DOHH2 (cell line): ENCODE data around the gene USP48.
"Not testable (repeated sequence)": the region's sequence is repeated elsewhere in the genome, so short reads cannot be mapped to it uniquely, and the experiment has no call there.

ENCODE experiments used
- H3F3A ChIP-seq: fragments of 200-600 bp; sonication (generic), shearing (Covaris generic); 2 replicates; pipeline ENCODE4 v1.6.0; 2016; ENCODE audit warnings: antibody characterized with exemption, mild to moderate bottlenecking; ENCODE audit not compliant: control insufficient read depth, insufficient read depth
- H3K27ac ChIP-seq: fragments of 200-600 bp; sonication (generic); 2 replicates; pipeline ENCODE4 v1.5.1; 2014; ENCODE audit warnings: low read depth, mild to moderate bottlenecking, low read length, moderate library complexity
- H3K27me3 ChIP-seq: fragments of 200-600 bp; sonication (generic); 2 replicates; pipeline ENCODE4 v1.6.1; 2014; ENCODE audit warnings: mild to moderate bottlenecking, low read length, mixed read lengths; ENCODE audit not compliant: control insufficient read depth
- H3K36me3 ChIP-seq: fragments of 200-600 bp; sonication (generic); 2 replicates; pipeline ENCODE4 v1.6.1; 2014; ENCODE audit warnings: mild to moderate bottlenecking, low read length, moderate library complexity, mixed read lengths; ENCODE audit not compliant: control insufficient read depth
- H3K4me1 ChIP-seq: fragments of 200-600 bp; sonication (generic); 2 replicates; pipeline ENCODE4 v1.6.1; 2014; ENCODE audit warnings: mild to moderate bottlenecking, low read length, mixed read lengths; ENCODE audit not compliant: control insufficient read depth
- H3K4me2 ChIP-seq: fragments of 200-600 bp; sonication (generic); 2 replicates; pipeline ENCODE4 v1.6.0; 2014; ENCODE audit warnings: mild to moderate bottlenecking, low read length, moderate library complexity
- H3K4me3 ChIP-seq: fragments of 200-600 bp; sonication (generic); 2 replicates; pipeline ENCODE4 v1.5.1; 2014; ENCODE audit warnings: mild to moderate bottlenecking, low read length, mixed read lengths
- H3K79me2 ChIP-seq: fragments of 200-600 bp; sonication (generic); 2 replicates; pipeline ENCODE4 v1.6.1; 2014; ENCODE audit warnings: mild to moderate bottlenecking, low read length, mixed read lengths; ENCODE audit not compliant: control insufficient read depth
- H3K9me2 ChIP-seq: fragments of 200-600 bp; sonication (generic); replicated peaks from 2 replicates; pipeline ENCODE4 v1.6.1; 2014; ENCODE audit warnings: mild to moderate bottlenecking, low read length, mixed read lengths; ENCODE audit not compliant: control insufficient read depth
- H3K9me3 ChIP-seq: fragments of 200-600 bp; sonication (generic); 2 replicates; pipeline ENCODE4 v1.6.1; 2014; ENCODE audit warnings: antibody characterized with exemption, low read length, mixed read lengths; ENCODE audit not compliant: control insufficient read depth, insufficient read depth
- H4K20me1 ChIP-seq: fragments of 200-600 bp; sonication (generic); 2 replicates; pipeline ENCODE4 v1.6.0; 2014; ENCODE audit warnings: low read depth, mild to moderate bottlenecking, antibody characterized with exemption, low read length, moderate library complexity; ENCODE audit not compliant: control insufficient read depth, insufficient read depth
- CTCF ChIP-seq: fragments of 200-600 bp; sonication (generic); IDR thresholded peaks from one replicate; pipeline ENCODE4 v1.5.1; 2014; ENCODE audit warnings: antibody characterized with exemption, mild to moderate bottlenecking, low read depth, low read length; ENCODE audit not compliant: poor library complexity, severe bottlenecking
- EZH2phosphoT487 ChIP-seq: fragments of 200-600 bp; sonication (generic); IDR thresholded peaks from 2 replicates; pipeline ENCODE4 v1.6.1; 2017; ENCODE audit warnings: borderline replicate concordance, mild to moderate bottlenecking, antibody characterized with exemption, low read length, moderate library complexity, mixed read lengths

The USP48 gene

GRCh38 chr1:21795075-21795474, 12.1 kb upstream of the USP48 start:
- no peaks in the 10 kb centered on the region for H3F3A ChIP-seq
- no peak for TF ChIP-seq CTCF
- TF ChIP-seq EZH2phosphoT487 = no peak

GRCh38 chr1:21794656-21795055, 11.7 kb upstream of the USP48 start:
- no peaks in the 10 kb centered on the region for H3K27me3 ChIP-seq
- no peaks in the 10 kb centered on the region for H3K36me3 ChIP-seq
- H3K4me2 ChIP-seq = no peak overlapping the region
- H4K20me1 ChIP-seq = no peaks in the 10 kb centered on the region
- no peaks in the 10 kb centered on the region for H3K9me2 ChIP-seq
- no peaks in the 10 kb centered on the region for H3F3A ChIP-seq
- H3K9me3 ChIP-seq = peaks cover 7% of the 10 kb centered on the region; the same call in 1 of the 2 replicates
- no peak for TF ChIP-seq CTCF
- TF ChIP-seq EZH2phosphoT487 = no peak
- H3K4me3 ChIP-seq = no peak overlapping the region
- no peaks in the 10 kb centered on the region for H3K4me1 ChIP-seq
- no peaks in the 10 kb centered on the region for H3K79me2 ChIP-seq
- no peak overlapping the region for H3K27ac ChIP-seq

More at GRCh38 chr1:21795075-21795474, 12.1 kb upstream of the USP48 start:
- Histone ChIP-seq H3K27me3 (no peaks in the 10 kb centered on the region), H3K79me2 (no peaks in the 10 kb centered on the region), H3K9me2 (no peaks in the 10 kb centered on the region), H3K36me3 (no peaks in the 10 kb centered on the region), H3K27ac (no peak overlapping the region), H3K4me1 (no peaks in the 10 kb centered on the region), H3K9me3 (peaks cover 7% of the 10 kb centered on the region; the same call in 1 of the 2 replicates), H3K4me3 (no peak overlapping the region), H4K20me1 (no peaks in the 10 kb centered on the region), H3K4me2 (no peak overlapping the region)

GRCh38 chr1:21793104-21793503, 10.2 kb upstream of the USP48 start:
- no peak overlapping the region for H3K4me2 ChIP-seq
- H4K20me1 ChIP-seq = no peaks in the 10 kb centered on the region
- no peak overlapping the region for H3K4me3 ChIP-seq
- no peaks in the 10 kb centered on the region for H3K4me1 ChIP-seq
- TF ChIP-seq CTCF = no peak
- TF ChIP-seq EZH2phosphoT487 = no peak
- no peaks in the 10 kb centered on the region for H3K36me3 ChIP-seq
- H3F3A ChIP-seq = no peaks in the 10 kb centered on the region
- no peak overlapping the region for H3K27ac ChIP-seq
- H3K27me3 ChIP-seq = no peaks in the 10 kb centered on the region
- peaks cover 7% of the 10 kb centered on the region; the same call in 1 of the 2 replicates for H3K9me3 ChIP-seq
- H3K79me2 ChIP-seq = no peaks in the 10 kb centered on the region
- H3K9me2 ChIP-seq = no peaks in the 10 kb centered on the region

GRCh38 chr1:21786640-21787039, 3.7 kb upstream of the USP48 start:
- Histone ChIP-seq H3K9me3 (no peaks in the 10 kb centered on the region), H3K9me2 (no peaks in the 10 kb centered on the region), H3F3A (0 out of 2 replicates have a peak, but pooled peaks cover 2% of the 10 kb centered on the region), H3K27me3 (0 out of 2 replicates have a peak, but pooled peaks cover 2% of the 10 kb centered on the region), H3K4me3 (no peak overlapping the region), H3K4me1 (peaks cover 6% of the 10 kb centered on the region), H3K4me2 (no peak overlapping the region), H4K20me1 (no peaks in the 10 kb centered on the region), H3K36me3 (peaks cover 6% of the 10 kb centered on the region), H3K27ac (no peak overlapping the region), H3K79me2 (peaks cover 13% of the 10 kb centered on the region)
- TF ChIP-seq CTCF (no peak), EZH2phosphoT487 (no peak)

GRCh38 chr1:21785764-21786163, 2.8 kb upstream of the USP48 start:
- H3K27ac ChIP-seq, H3K36me3 ChIP-seq, H3K4me3 ChIP-seq, H3K4me1 ChIP-seq, H3K4me2 ChIP-seq, H4K20me1 ChIP-seq, H3K27me3 ChIP-seq, H3F3A ChIP-seq, H3K9me3 ChIP-seq, H3K9me2 ChIP-seq: not testable (repeated sequence)
- peaks cover 21% of the 10 kb centered on the region for H3K79me2 ChIP-seq
